GM19468 (cell line): ENCODE measurements around the gene TMEM87A.
"Not testable (repeated sequence)": the region's sequence is repeated elsewhere in the genome, so short reads cannot be mapped to it uniquely, and the experiment has no call there.

Source experiments
- ATAC-seq: cut with Tn5 transposase; IDR thresholded peaks from one replicate; pipeline ENCODE4 v1.9.1; 2021; ENCODE audit warnings: mild to moderate bottlenecking, moderate library complexity, moderate number of reproducible peaks; ENCODE audit not compliant: unreplicated experiment; ENCODE audit errors: extremely low read depth

TMEM87A gene, protein sequence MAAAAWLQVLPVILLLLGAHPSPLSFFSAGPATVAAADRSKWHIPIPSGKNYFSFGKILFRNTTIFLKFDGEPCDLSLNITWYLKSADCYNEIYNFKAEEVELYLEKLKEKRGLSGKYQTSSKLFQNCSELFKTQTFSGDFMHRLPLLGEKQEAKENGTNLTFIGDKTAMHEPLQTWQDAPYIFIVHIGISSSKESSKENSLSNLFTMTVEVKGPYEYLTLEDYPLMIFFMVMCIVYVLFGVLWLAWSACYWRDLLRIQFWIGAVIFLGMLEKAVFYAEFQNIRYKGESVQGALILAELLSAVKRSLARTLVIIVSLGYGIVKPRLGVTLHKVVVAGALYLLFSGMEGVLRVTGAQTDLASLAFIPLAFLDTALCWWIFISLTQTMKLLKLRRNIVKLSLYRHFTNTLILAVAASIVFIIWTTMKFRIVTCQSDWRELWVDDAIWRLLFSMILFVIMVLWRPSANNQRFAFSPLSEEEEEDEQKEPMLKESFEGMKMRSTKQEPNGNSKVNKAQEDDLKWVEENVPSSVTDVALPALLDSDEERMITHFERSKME

DNA sequence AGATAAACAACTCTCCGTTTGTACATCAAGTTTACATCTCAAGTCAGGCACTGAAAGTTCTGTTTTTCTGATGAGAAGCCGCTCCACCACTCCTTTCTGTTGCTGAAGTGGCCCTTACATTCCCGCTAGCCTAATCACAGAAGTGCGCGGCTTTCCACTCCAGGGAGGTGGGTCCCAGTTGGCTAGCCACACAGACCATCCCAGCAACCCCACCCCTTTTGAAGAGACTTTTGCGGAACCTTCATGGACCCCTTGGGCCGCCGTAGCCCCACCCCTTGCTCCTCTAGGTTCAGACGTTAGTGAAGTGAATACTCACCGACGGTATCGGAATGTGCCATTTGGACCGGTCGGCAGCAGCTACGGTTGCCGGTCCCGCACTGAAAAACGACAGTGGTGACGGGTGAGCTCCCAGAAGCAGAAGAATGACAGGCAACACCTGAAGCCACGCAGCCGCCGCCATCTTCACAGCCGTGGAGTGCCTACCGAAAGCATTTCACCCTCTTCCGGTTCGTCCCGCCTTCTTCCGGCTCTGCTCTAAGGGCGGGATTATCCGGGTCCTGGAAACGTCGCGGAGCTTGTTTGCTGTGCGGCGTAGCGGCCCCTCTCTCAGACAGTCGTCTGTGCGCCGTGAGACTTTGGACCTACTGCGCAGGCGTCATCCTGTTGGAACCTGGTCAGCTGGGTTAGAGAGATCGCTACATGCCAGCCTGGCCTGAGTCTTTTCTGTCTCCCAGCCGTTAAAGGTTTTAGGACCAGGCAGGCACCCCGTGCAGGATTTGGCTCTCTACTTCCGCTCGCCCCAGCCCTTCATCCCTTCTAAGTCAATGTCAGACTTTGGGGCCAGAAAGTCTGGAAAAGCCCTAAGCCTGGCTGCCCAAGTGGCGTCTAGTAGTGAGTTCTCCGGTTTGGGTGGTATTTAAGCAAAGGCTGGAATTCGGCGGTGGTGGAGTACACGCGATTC lies at the start of gene TMEM87A, which contains the start of gene GANC:
TMEM87A (minus strand) TSS at position 495 of the 961 bp plus-strand sequence; CDS start at position 460, 35 bp downstream.
GANC (plus strand) TSS at position 263 of the 961 bp plus-strand sequence. CDS start 1,281 bp downstream, outside the sequence.
- peak; percentile 94 for ATAC-seq

DNA sequence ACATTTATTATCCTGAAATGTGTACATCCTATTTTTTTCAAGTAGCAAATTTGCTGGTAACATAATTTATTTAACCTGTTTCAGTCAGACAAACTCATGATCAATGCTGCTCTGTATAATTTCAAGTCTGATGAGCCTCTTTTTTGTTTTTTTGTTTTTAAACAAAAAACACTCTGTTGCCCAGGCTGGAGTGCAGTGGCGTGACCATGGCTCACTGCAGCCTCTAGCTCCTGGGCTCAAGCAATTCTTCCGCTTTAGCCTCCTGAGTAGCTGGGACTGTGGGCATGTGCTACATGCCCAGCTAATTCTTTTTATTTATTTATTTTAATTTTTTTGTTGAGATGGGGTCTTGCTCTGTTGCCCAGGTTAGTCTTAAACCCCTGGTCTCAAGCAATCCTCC lies 46.0 kb upstream of the TMEM87A start:
- no peak for ATAC-seq

DNA sequence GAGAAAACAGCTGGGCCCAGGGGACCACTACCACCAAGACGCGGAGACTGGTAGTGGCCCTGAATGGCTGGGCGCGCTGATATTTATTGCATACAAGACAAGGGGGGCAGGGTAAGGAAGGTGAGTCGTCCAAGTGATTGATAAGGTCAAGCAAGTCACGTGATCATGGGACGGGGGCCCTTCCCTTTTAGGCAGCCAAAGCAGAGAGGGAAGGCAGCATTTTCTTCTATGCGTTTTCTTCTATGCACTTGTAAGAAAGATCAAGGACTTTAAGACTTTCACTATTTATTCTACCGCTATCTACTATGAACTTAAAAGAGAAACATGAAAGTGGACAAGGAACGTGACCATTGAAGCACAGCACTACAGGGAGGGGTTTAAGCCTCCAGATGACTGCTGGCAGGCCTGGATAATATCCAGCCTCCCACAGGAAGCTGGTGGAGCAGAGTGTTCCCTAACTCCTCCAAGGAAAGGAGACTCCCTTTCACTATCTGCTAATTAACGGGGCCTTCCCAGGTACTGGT lies 43.1 kb upstream of the TMEM87A start:
- not testable (repeated sequence) for ATAC-seq

DNA sequence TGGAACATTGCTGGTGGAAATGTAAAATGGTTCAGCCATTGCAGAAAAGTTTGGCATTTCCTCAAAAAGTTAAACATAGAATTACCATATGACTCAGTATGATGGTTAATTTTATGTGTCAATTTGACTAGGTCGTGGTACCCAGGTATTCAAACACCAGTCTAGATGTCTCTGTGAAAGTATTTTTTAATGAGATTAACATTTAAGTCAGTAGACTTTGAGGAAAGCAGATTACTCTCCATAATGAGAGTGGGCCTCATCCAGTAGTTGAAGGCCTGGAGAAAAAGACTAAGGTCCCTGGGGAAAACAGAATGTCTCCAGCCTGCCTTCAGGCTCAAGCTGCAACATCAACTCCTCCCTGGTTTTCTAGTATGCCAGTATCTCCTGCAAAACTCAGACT lies 42.3 kb upstream of the TMEM87A start:
- no peak for ATAC-seq

DNA sequence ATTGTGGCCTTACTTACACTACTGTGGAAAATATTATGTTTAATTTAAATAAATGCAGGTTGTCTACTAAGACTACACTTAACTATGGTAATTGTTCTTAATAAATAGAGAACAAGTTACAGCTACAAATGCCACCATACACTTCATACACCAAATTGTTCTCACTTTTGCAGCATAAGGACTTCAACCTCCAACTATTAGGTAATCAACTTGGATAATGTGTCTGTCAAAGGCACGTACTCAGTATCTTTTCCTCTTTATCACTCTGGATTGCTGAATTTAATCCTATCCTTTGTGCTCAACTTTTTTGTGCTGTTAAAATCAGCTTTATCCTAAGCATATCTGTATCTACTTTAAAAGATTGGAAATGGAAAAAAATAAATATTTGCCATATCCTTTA lies 41.6 kb upstream of the TMEM87A start:
- ATAC-seq: no peak

DNA sequence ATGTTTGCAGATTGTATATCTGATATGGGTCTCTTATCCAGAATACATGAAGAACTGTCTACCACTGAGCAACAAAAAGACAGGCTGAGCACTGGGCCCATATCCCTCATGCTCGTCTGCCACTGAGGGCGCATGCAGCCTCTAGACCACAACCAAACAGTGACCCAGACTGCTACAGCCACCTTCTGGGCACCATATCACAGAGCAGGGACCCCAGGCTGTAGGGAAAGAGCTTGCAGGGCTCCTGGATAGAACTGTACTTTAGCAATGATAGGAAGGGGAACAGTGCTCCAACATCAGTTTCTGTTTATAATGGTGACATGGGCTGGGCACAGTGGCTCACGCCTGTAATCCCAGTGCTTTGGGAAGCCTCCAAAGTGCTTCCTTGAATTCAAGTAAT lies 40.2 kb upstream of the TMEM87A start:
- ATAC-seq: no peak

DNA sequence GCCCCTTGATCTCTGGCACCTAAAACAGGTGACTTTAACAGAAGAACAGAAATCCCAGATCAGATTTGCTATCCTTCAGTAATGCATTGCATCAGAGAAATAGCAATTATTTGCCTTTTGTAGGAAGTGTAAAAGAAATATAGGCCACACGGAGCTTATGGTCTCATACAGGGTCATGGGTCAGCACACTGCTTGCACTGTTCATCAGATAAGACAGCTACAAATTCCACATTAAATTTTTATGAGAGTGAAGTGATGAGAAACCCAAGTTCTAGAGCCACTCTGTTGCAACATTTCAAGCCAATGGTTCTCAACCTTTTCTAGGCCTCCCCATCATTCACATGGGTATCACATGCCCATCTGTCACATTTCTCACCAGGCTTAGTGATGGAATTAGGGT lies 33.4 kb upstream of the TMEM87A start:
- ATAC-seq: no peak

DNA sequence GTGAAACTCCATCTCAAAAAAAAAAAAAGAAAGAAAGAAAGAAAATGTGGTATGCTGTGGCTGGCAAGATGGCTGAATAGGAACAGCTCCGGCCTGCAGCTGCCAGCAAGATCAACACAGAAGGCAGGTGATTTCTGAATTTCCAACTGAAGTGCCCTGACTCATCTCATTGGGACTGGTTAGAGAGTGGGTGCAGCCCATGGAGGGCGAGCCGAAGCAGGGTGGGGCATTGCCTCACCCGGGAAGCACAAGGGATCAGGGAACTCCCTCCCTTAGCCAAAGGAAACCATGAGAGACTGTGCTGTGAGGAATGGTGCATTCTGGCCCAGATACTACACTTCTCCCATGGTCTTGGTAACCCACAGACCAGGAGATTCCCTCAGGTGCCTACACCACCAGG lies 27.8 kb upstream of the TMEM87A start:
- ATAC-seq: not testable (repeated sequence)

DNA sequence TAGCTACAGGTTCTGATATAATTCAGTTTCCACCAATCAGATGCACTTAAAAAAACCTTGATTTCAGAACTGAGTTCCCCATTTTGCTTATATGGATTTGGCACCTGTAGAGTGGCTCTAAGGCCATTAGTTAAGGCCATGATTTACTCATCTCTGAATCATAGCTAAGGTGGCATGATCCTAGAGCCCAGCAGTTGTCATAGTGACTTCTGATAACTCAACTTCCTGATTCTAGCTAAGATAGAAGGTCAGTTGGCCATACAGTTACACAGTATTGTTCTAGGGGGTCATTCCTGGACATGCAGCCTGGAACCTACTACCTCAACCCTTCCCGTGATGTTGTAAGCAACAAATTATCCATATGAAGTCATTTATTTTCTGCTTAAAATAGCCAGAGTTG lies 15.9 kb upstream of the TMEM87A start:
- ATAC-seq: no peak

DNA sequence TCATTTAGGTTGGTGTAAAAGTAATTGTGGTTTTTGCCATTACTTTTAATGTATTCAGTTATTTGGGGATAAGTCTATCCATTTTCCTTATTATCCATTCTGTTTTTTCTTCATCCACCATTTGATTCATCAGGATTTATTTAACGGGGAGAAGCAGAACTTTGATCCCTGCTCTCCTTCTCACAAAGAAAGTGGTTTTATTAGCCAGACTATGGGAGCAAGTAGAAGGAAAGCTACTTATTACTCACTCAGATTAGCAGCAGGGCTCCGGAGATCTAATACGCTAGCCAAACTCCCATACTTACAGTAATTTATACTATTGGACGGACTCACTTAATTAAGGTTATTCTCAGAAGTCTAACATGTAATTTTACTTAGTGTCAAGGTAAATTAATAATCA lies 14.7 kb upstream of the TMEM87A start:
- no peak for ATAC-seq

DNA sequence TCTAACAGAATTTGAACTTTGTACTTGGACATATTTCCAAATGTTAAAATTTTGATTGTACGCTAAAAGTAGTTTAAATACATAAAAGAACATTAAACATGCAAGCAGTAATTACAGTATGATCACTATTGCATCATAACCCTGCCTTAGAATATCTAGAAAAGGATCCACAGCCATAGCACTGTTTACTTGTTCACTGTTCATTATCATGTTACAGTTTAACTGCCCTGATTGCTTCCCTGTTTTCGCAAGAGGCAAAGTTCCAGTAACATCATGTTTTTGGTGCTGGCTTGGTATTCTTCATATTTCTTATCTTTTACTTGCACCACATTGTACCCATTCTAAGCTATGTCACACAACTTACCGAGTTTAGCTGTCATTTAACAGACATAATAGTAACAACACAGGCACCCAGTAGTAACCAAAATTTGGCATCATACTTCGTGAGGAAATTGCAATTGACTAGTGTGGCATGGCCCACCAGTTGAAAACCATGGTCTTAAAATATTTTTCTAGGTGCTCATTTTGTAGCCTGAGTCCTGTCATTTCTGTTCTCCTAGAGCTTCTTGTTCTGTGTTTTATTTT lies 13.3 kb upstream of the TMEM87A start:
- ATAC-seq: no peak

DNA sequence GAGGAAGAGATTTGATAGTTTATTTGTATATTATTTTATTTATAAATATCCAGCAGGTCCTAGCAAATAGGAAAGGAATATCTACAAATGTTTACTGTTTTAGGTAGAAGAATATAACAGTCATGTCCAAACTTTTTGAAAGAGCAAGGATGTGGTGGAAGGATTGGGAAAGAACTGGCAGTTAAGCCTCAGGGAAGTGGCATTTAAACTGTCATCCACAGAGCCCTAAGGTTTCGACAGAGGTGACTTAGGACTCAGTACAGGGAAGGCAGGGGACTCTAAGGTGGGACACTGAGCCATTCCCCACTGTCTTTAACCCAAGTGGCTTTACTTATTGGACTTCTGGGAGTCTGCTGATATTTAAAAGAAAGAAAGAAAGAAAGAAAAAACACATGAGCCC lies 11.8 kb upstream of the TMEM87A start:
- ATAC-seq: no peak

DNA sequence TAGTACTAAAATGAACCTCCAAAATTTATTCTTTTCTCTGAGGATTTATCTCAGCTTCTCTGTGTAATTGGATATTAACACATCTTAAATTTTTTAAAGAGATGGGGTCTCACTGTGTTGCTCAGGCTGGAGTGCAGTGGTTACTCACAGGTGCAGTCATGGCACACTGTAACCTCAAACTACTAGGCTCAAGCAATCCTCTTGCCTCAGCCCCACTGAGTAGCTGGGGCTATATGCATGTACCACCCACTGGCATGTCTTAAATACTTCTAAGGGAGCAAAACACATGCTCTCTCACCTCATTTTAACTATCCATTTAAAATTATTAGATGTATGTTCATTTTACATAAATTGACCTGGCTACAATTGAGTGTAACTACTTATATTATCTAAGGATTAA lies 11.3 kb upstream of the TMEM87A start:
- no peak for ATAC-seq

DNA sequence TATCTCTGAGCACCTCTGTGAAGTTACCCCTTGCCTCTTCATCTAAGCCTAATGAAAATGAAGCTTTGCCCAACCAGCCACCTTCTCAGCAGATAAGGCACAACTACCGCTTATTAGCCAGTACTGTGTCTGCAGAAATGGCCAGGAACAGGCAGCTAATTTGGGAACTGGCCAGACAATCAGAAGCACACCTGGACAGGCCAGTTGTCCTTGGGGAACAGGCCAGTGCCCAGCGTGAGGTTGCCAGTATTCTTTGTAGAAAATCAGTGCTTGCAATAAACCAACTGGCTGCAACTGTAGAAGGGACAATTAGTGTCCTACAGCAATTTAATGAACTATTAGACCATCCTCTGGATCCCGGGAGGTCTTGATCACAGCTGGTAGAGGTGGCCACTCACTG lies 10.4 kb upstream of the TMEM87A start:
- no peak for ATAC-seq

DNA sequence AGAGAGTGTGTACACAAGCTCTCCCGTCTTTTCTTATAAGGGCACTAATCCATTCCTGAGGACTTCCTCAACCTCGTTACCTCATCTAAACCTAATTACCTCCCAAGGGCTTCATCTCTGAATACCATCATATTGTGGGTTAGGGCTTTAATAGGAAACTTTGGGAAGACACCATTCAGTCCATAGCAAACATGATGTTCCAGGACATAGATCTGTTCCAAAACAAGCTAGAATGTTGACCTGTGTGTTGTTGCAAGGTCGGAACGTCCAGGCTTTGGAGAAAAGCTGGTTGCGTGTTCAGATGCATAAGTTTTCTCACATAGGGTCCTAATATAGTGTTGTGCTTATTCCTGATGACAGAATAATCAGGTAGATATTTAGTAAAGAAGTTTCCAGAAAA lies 9.7 kb upstream of the TMEM87A start:
- no peak for ATAC-seq

DNA sequence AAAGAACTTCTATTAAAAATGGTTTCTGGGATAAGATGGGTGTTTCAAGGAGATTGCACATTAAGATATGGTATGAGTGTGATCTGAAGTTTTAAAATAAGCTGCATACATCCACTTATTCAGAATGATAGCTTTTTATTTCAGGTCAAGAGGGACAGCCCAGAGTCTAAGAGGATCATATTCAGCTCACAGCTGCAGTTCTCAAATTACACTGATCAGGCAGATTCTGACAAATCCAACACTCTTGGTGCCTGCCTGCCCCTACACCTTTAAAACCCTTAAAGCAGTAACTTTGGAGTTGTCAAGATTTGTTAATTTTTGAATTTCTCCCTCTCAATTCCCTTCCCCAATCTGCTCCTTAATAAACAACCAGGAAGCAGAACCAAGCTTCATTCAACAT lies 9.1 kb upstream of the TMEM87A start:
- no peak for ATAC-seq

DNA sequence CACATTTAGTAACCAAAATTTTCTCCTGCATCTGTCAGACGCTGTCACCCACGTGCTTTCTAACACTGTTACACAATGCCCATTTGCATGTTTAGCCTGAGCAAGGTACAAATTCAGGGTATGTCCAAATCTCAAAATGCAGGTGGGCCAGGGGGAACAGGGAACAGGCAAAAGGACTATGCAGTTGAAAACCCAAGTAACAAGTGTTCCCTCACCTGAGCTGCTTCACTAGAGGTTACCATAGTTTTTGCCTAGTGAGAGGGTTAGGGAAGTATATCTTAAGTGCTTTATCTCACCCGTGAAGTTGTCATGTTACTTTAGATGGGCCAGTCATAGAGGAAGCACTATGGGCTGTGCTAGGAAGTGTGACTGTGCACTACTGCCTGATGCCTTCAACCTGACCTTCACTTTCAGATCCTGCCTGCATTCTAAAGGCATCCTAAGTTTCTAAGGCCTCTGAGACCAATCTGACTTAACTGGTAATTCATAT lies 6.0 kb upstream of the TMEM87A start:
- no peak for ATAC-seq

DNA sequence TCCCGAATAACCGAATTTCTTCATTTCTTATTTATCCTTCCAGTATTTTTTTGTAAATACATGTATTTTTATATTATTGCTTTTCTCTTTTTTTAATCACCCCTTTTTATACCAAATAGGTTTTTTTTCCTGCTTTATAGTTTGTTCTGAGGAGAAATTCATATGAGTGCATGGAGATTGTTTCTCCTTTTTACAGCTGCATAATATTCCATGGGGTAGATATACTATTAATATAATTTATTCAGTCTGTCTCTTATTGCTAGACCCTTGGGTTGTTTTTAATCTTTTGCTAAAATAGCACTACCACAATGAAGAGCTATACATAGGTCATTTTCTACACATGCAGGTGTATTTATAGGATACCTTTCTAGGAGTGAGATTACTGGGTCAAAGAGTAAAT lies 3.5 kb upstream of the TMEM87A start:
- ATAC-seq: no peak

DNA sequence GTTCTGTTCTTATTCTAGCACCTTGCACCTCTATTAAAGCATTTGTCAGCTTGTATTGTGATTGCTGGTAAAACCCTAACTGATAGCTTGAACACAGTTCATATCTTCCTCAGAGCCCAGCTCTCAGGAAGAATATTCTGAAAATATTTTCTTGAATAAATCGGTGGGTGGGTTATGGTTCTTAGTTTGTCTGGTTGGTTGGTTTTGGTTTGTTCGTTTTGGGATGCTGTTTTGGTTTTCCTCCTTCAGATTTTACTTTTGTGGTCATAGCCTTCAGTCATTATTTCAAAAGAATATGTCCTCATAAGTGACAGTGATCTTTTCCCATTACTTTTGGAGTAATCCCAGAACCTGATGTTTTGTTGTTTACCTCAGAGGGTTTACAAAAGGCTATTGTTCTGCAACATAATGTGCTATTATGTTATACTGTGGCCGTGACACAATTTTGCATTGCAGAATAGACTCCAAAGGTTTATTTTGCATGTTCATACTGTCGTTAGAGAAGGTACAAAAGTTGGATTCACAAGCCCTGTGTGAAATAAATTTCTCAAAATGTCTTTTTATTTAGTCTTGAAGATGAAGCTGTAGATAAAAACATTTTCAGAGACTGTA lies 2.7 kb upstream of the TMEM87A start:
- no peak for ATAC-seq

DNA sequence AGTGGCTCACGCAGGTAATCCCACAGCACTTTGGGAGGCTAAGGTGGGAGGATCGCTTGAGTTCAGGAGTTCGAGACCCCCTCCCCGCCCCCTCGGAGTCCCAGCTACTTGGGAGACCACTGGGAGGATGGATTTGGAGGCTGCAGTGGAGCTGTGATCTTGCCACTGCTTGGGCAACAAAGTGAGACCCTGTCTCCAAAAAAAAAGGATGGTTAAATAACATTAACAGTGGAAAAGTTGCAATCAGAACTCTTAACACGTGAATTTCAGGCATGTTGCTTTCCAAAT lies 1.4 kb upstream of the TMEM87A start:
- no peak for ATAC-seq
